C4-2B (cell line): Measurements from ENCODE around the gene CSNK1A1.

Source experiments
- CTCF ChIP-seq: fragments of 450-650 bp; conservative IDR thresholded peaks from 2 replicates; pipeline ENCODE4 v1.5.1; 2017; ENCODE audit warnings: mild to moderate bottlenecking
- ZFX ChIP-seq: fragments of 450-650 bp; IDR thresholded peaks from 2 replicates; pipeline ENCODE4 v1.6.1; 2017

- TF ChIP-seq CTCF (no peak), ZFX (no peak)
Observed at GRCh38 chr5:149600932-149601331, 49.7 kb upstream of the CSNK1A1 start.
